K562 (cell line): Measurements from ENCODE around the gene MYOT. TPM values are rescaled to one million over a fixed set of nuclear protein-coding genes. Genes with fewer than 3 reads are reported as not detected.

ENCODE experiments used
- ATF1 ChIP-seq, 2 experiments: fragments of 450-650 bp in 1 of 2; IDR thresholded peaks; 2 replicates each; pipeline ENCODE4 v1.6.1; 2016; ENCODE audit warnings: missing compliant biosample characterization in 1 of 2, missing genetic modification characterization in 1 of 2
- CTCF ChIP-seq, 3 experiments: IDR thresholded peaks in 2 of 3; conservative IDR thresholded peaks in 1 of 3; 2 replicates each; pipeline ENCODE4 v1.5.1; 2011 to 2012; ENCODE audit warnings: low read length in 3 of 3, mild to moderate bottlenecking in 3 of 3, control low read depth in 2 of 3, improper control_type of control experiment in 1 of 3, inconsistent platforms in 1 of 3, low read depth in 1 of 3, mixed read lengths in 1 of 3, moderate library complexity in 1 of 3; ENCODE audit not compliant: insufficient read depth in 2 of 3
- HNRNPL ChIP-seq: fragments of 200-400 bp; formaldehyde crosslinking; IDR thresholded peaks from 2 replicates; pipeline ENCODE4 v1.6.1; 2017; ENCODE audit warnings: low read depth, mild to moderate bottlenecking, low read length
- NBN ChIP-seq: fragments of 450-650 bp; IDR thresholded peaks from 2 replicates; pipeline ENCODE4 v1.6.1; 2016; ENCODE audit warnings: low read depth, mild to moderate bottlenecking
- PRDM10 ChIP-seq: fragments of 450-650 bp; IDR thresholded peaks from 2 replicates; pipeline ENCODE4 v1.6.1; 2018; ENCODE audit not compliant: partially characterized antibody
- RAD21 ChIP-seq, 2 experiments: fragments of 250-450 bp in 1 of 2; fragments of 450-650 bp in 1 of 2; sonication (Bioruptor Pico) in 1 of 2; formaldehyde crosslinking in 1 of 2; IDR thresholded peaks in 1 of 2; conservative IDR thresholded peaks in 1 of 2; 2 replicates each; pipeline versions ENCODE4 v1.4.0 to v1.8.0; 2020 to 2022; ENCODE audit warnings: mild to moderate bottlenecking in 2 of 2, moderate library complexity in 1 of 2
- SMC3 ChIP-seq: conservative IDR thresholded peaks from 2 replicates; pipeline ENCODE4 v1.6.1; 2011; ENCODE audit warnings: low read depth, low read length, improper control_type of control experiment; ENCODE audit not compliant: insufficient read depth
- ZNF561 ChIP-seq: fragments of 450-650 bp; formaldehyde crosslinking; conservative IDR thresholded peaks from 2 replicates; pipeline ENCODE4 v1.4.0; 2020; ENCODE audit warnings: mild to moderate bottlenecking, moderate library complexity
- polyA plus RNA-seq, 8 experiments: library from polyadenylated mRNA; depleted of rRNA in 4 of 8; stranded (reverse) in 5 of 8; unstranded in 3 of 8; fragments of >200 nt; fragmentation: Nextera tagmentation in 2 of 8; fragmentation: Illumina TruSeq in 1 of 8; extraction: Ambion mirVana in 2 of 8; extraction: Trizol in 1 of 8; gene quantifications; 2 replicates each; pipeline versions ENCODE4 v1.2.1 to v1.2.3, GENCODE V29; 2011 to 2014; ENCODE audit warnings: inconsistent platforms in 1 of 8, missing spikeins in 1 of 8
- total RNA-seq, 7 experiments: library from RNA; depleted of rRNA in 6 of 7; stranded (reverse); fragments of >200 nt in 6 of 7; fragmentation: Illumina TruSeq in 2 of 7; extraction: Trizol in 2 of 7; gene quantifications; 2 replicates each; pipeline versions ENCODE4 v1.2.1 to v1.2.3, GENCODE V29; 2011 to 2021; ENCODE audit warnings: low replicate concordance in 1 of 7

The MYOT gene
- total and polyA plus RNA-seq, 9 of the 15 experiments (the other 6 are each of a cell fraction or from before 2014, with no cell fraction given): 0.24 to 0.38 TPM; not detected in 7

GRCh38 chr5:137822158-137822764 lies 45.4 kb upstream of the MYOT start (continued):
- TF ChIP-seq CTCF (IDR thresholded peaks at IDR 0.05 in 2 of 3, conservative IDR thresholded peaks at IDR 0.05 in 1 of 3; ENCODE audit: insufficient read depth in 2 of 3, low read depth in 1 of 3, low read length in 3 of 3): peak; percentile 25 to 62 (median 56); a peak in 3 of 6 replicates
- no peak for TF ChIP-seq ATF1 (CRISPR knock-in tag; IDR thresholded peaks at IDR 0.05)
- no peak for TF ChIP-seq ATF1 (tag; IDR thresholded peaks at IDR 0.05)
- TF ChIP-seq HNRNPL: no peak
- TF ChIP-seq PRDM10: no peak
- no peak for TF ChIP-seq ZNF561
- no peak for TF ChIP-seq NBN
- TF ChIP-seq SMC3: 0 out of 2 replicates have a peak, but pooled peaks have one; percentile 37
- TF ChIP-seq RAD21 (CRISPR knock-in tag; conservative IDR thresholded peaks at IDR 0.05 in 1 of 2, IDR thresholded peaks at IDR 0.05 in 1 of 2): peak in 1 of 2 experiments; percentile 54; a peak in 2 of 4 replicates
